Progenitor cell of endocrine pancreas (in vitro differentiated cells): ENCODE measurements around the gene NTN5. TPM values are rescaled to one million over a fixed set of nuclear protein-coding genes. Genes with fewer than 3 reads are reported as not detected.
"Not testable (repeated sequence)": the region's sequence is repeated elsewhere in the genome, so short reads cannot be mapped to it uniquely, and the experiment has no call there.

Source experiments
- DNase-seq: peaks from one replicate; pipeline ENCODE4 v3.0.0; 2021; ENCODE audit warnings: low spot score; ENCODE audit not compliant: unreplicated experiment
- H3K27ac Mint-ChIP-seq: 2 replicates; pipeline ENCODE4 v1.8.0; 2021; ENCODE audit warnings: mild to moderate bottlenecking, moderate library complexity, mixed read lengths
- H3K27me3 Mint-ChIP-seq: 2 replicates; pipeline ENCODE4 v1.8.0; 2021; ENCODE audit warnings: mixed read lengths
- H3K36me3 Mint-ChIP-seq: 2 replicates; pipeline ENCODE4 v1.8.0; 2022; ENCODE audit warnings: mixed read lengths; ENCODE audit not compliant: insufficient read depth
- H3K4me1 Mint-ChIP-seq: 2 replicates; pipeline ENCODE4 v1.8.0; 2021; ENCODE audit warnings: low read depth, mixed read lengths
- H3K4me3 Mint-ChIP-seq: 2 replicates; pipeline ENCODE4 v1.8.0; 2021; ENCODE audit warnings: low read depth, mild to moderate bottlenecking, moderate library complexity, mixed read lengths
- H3K9me3 Mint-ChIP-seq: 2 replicates; pipeline ENCODE4 v1.8.0; 2021; ENCODE audit warnings: low read depth, mixed read lengths
- CTCF ChIP-seq: fragments of 200-600 bp; sonication (generic); IDR thresholded peaks from one replicate; pipeline ENCODE4 v1.5.0; 2021; ENCODE audit warnings: antibody characterized with exemption, mild to moderate bottlenecking; ENCODE audit not compliant: unreplicated experiment
- total RNA-seq: library from RNA; stranded (reverse); gene quantifications from 2 replicates; pipeline ENCODE4 v1.2.1, GENCODE V29; 2021

The NTN5 gene
- total RNA-seq, 1 donor from 2014 or later: 0.91 TPM

GRCh38 chr19:48718711-48719231 is 46.0 kb upstream of the NTN5 start:
- H3K9me3 Mint-ChIP-seq: no peaks in the 10 kb centered on the region
- H3K27me3 Mint-ChIP-seq: no peaks in the 10 kb centered on the region
- no peak overlapping the region for H3K4me3 Mint-ChIP-seq
- H3K27ac Mint-ChIP-seq: peak overlapping the region; percentile 65
- no peak for TF ChIP-seq CTCF
- H3K4me1 Mint-ChIP-seq: peaks cover 18% of the 10 kb centered on the region
- DNase-seq: no peak
- H3K36me3 Mint-ChIP-seq: no peaks in the 10 kb centered on the region

DNA sequence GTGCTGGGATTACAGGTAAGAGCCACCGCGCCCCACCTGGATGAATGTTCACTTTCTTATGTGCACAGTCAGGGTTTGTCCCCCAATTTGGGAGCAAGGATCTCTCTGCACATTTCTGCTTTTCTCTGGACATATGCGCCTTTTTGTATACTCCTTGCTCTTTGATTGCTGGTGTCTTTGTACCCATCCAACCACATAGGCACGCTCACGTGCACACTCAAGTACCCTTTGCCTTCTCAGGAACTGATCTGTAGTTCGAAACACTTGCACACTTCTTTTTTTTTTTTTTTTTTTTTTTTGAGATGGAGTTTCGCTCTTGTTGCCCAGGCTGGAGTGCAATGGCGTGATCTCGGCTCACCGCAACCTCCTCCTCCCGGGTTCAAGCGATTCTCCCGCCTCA is 45.3 kb upstream of the NTN5 start:
- H3K27ac Mint-ChIP-seq, H3K4me3 Mint-ChIP-seq: not testable (repeated sequence)

GRCh38 chr19:48716562-48717291 is 43.9 kb upstream of the NTN5 start:
- Mint-ChIP-seq H3K9me3 (no peaks in the 10 kb centered on the region), H3K4me3 (peak overlapping the region; percentile 11), H3K4me1 (peaks cover 18% of the 10 kb centered on the region), H3K36me3 (no peaks in the 10 kb centered on the region), H3K27ac (no peak overlapping the region), H3K27me3 (no peaks in the 10 kb centered on the region)
- no peak for TF ChIP-seq CTCF
- DNase-seq: no peak

More for the DNA sequence above, 45.3 kb upstream of the NTN5 start:
- not testable (repeated sequence) for H3K9me3 Mint-ChIP-seq, DNase-seq, H3K36me3 Mint-ChIP-seq, H3K27me3 Mint-ChIP-seq
- H3K4me1 Mint-ChIP-seq: peaks cover 18% of the 10 kb centered on the region

DNA sequence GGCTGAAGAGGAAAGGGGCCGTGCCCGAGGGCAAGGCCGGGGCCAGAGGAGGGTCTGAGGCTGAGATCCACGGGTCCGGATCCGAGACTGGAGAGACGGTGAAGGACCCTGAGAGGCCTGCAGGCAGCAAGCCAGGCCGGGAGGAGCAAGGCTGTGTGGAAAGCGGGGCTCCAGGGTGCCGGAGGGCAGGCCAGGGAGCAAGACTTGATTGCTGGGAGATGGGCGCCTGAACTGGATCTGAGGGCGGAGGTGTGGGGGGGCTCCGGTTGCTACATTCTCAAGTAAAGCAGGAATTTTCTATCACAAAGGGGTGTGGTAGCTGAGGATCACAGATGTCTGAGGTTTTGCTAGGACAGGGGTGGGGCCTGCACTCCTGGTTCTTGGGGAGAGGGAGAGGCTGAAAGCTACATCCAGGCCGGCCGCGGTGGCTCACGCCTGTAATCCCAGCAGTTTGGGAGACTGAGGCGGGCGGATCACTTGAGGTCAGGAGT is 42.9 kb upstream of the NTN5 start:
- Mint-ChIP-seq H3K27ac (no peak overlapping the region), H3K9me3 (no peaks in the 10 kb centered on the region), H3K4me1 (peaks cover 18% of the 10 kb centered on the region), H3K36me3 (peaks cover 2% of the 10 kb centered on the region), H3K27me3 (no peaks in the 10 kb centered on the region), H3K4me3 (no peak overlapping the region)
- no peak for TF ChIP-seq CTCF
- no peak for DNase-seq

- DNase-seq: no peak
- H3K9me3 Mint-ChIP-seq: no peaks in the 10 kb centered on the region
- TF ChIP-seq CTCF: no peak
- H3K27ac Mint-ChIP-seq: peak overlapping the region; percentile 94
- H3K4me1 Mint-ChIP-seq: peaks cover 16% of the 10 kb centered on the region
- H3K27me3 Mint-ChIP-seq: no peaks in the 10 kb centered on the region
- H3K36me3 Mint-ChIP-seq: peaks cover 2% of the 10 kb centered on the region
- peak overlapping the region; percentile 80 for H3K4me3 Mint-ChIP-seq
These were observed 42.2 kb upstream of the NTN5 start for GRCh38 chr19:48714759-48715675.
